Neuron (in vitro differentiated cells): Measurements from ENCODE around the gene MOGAT3.

Source experiments
- H2AFZ ChIP-seq: one replicate; pipeline ENCODE4 v1.6.1; 2013; ENCODE audit warnings: low read depth, mild to moderate bottlenecking, inconsistent platforms, low read length, moderate library complexity
- H3K27me3 ChIP-seq: one replicate; pipeline ENCODE4 v1.6.1; 2013; ENCODE audit warnings: low read length; ENCODE audit not compliant: insufficient read depth
- H3K36me3 ChIP-seq: one replicate; pipeline ENCODE4 v1.6.1; 2013; ENCODE audit warnings: low read length; ENCODE audit not compliant: insufficient read depth
- H3K4me1 ChIP-seq: one replicate; pipeline ENCODE4 v1.6.1; 2013; ENCODE audit warnings: low read length; ENCODE audit not compliant: insufficient read depth
- H3K4me3 ChIP-seq: 2 replicates; pipeline ENCODE4 v1.5.1; 2013; ENCODE audit warnings: mild to moderate bottlenecking, low read length, moderate library complexity
- H3K9me3 ChIP-seq: one replicate; pipeline ENCODE4 v1.6.1; 2013; ENCODE audit warnings: low read length

Gene MOGAT3

GRCh38 chr7:101185258-101185839 lies 15.5 kb downstream of the MOGAT3 start:
- no peaks in the 10 kb centered on the region for H3K4me1 ChIP-seq
- no peak overlapping the region for H2AFZ ChIP-seq
- no peak overlapping the region for H3K4me3 ChIP-seq
- peaks cover 6% of the 10 kb centered on the region for H3K27me3 ChIP-seq
- H3K9me3 ChIP-seq, result no peaks in the 10 kb centered on the region
- H3K36me3 ChIP-seq, result no peaks in the 10 kb centered on the region

- Histone ChIP-seq H3K36me3 (no peaks in the 10 kb centered on the region), H2AFZ (peak within 1 kb of the TSS; percentile 94), H3K4me3 (peak within 1 kb of the TSS; percentile 48), H3K9me3 (no peaks in the 10 kb centered on the region), H3K4me1 (peaks cover 7% of the 10 kb centered on the region), H3K27me3 (peaks cover 10% of the 10 kb centered on the region)
Observed at GRCh38 chr7:101180130-101180755, 20.6 kb downstream of the MOGAT3 start, which contains the start of gene NAT16. Gene NAT16 (minus strand): TSS chr7:101180293. CDS start chr7:101174807, 5,486 bp downstream.

GRCh38 chr7:101179713-101180112 lies 21.1 kb downstream of the MOGAT3 start:
- peak overlapping the region; percentile 48 for H3K4me3 ChIP-seq
- H3K27me3 ChIP-seq, result peaks cover 10% of the 10 kb centered on the region
- peaks cover 7% of the 10 kb centered on the region for H3K4me1 ChIP-seq

GRCh38 chr7:101179117-101179516 lies 21.7 kb downstream of the MOGAT3 start:
- Histone ChIP-seq H3K4me3 (peak overlapping the region; percentile 48), H2AFZ (peak overlapping the region; percentile 72), H3K9me3 (peaks cover 4% of the 10 kb centered on the region), H3K36me3 (no peaks in the 10 kb centered on the region), H3K4me1 (peaks cover 7% of the 10 kb centered on the region), H3K27me3 (peaks cover 15% of the 10 kb centered on the region)

More at GRCh38 chr7:101179713-101180112, 21.1 kb downstream of the MOGAT3 start:
- Histone ChIP-seq H3K36me3 (no peaks in the 10 kb centered on the region), H2AFZ (peak overlapping the region; percentile 94), H3K9me3 (no peaks in the 10 kb centered on the region)

GRCh38 chr7:101177644-101178043 lies 23.2 kb downstream of the MOGAT3 start:
- H3K36me3 ChIP-seq, result no peaks in the 10 kb centered on the region
- peaks cover 30% of the 10 kb centered on the region for H3K27me3 ChIP-seq
- H2AFZ ChIP-seq, result no peak overlapping the region

GRCh38 chr7:101175664-101176063 lies 25.2 kb downstream of the MOGAT3 start:
- Histone ChIP-seq H3K4me1 (peaks cover 23% of the 10 kb centered on the region), H3K36me3 (no peaks in the 10 kb centered on the region), H3K4me3 (no peak overlapping the region), H2AFZ (no peak overlapping the region), H3K27me3 (peaks cover 46% of the 10 kb centered on the region), H3K9me3 (peaks cover 4% of the 10 kb centered on the region)

More at GRCh38 chr7:101177644-101178043, 23.2 kb downstream of the MOGAT3 start:
- Histone ChIP-seq H3K9me3 (peaks cover 4% of the 10 kb centered on the region), H3K4me3 (no peak overlapping the region), H3K4me1 (peaks cover 14% of the 10 kb centered on the region)

GRCh38 chr7:101174322-101174854 lies 26.4 kb downstream of the MOGAT3 start:
- peaks cover 51% of the 10 kb centered on the region for H3K27me3 ChIP-seq
- no peaks in the 10 kb centered on the region for H3K36me3 ChIP-seq
- no peak overlapping the region for H2AFZ ChIP-seq
- peaks cover 4% of the 10 kb centered on the region for H3K9me3 ChIP-seq
- no peak overlapping the region for H3K4me3 ChIP-seq
- peaks cover 18% of the 10 kb centered on the region for H3K4me1 ChIP-seq

GRCh38 chr7:101173752-101174244 lies 27.0 kb downstream of the MOGAT3 start:
- H3K27me3 ChIP-seq, result peaks cover 55% of the 10 kb centered on the region
- peaks cover 22% of the 10 kb centered on the region for H3K4me1 ChIP-seq
- no peaks in the 10 kb centered on the region for H3K36me3 ChIP-seq
- peaks cover 4% of the 10 kb centered on the region for H3K9me3 ChIP-seq
- no peak overlapping the region for H3K4me3 ChIP-seq
- H2AFZ ChIP-seq, result no peak overlapping the region

- Histone ChIP-seq H3K9me3 (peaks cover 4% of the 10 kb centered on the region), H3K27me3 (peaks cover 62% of the 10 kb centered on the region), H2AFZ (no peak overlapping the region), H3K4me3 (no peak overlapping the region), H3K36me3 (no peaks in the 10 kb centered on the region), H3K4me1 (peaks cover 27% of the 10 kb centered on the region)
Observed at GRCh38 chr7:101172854-101173751, 27.7 kb downstream of the MOGAT3 start.

- Histone ChIP-seq H3K4me1 (peaks cover 36% of the 10 kb centered on the region), H3K4me3 (no peak overlapping the region), H2AFZ (no peak overlapping the region), H3K27me3 (peaks cover 71% of the 10 kb centered on the region), H3K9me3 (peaks cover 4% of the 10 kb centered on the region), H3K36me3 (no peaks in the 10 kb centered on the region)
Observed at GRCh38 chr7:101172005-101172853, 28.6 kb downstream of the MOGAT3 start.

GRCh38 chr7:101171442-101171837 lies 29.4 kb downstream of the MOGAT3 start:
- H3K36me3 ChIP-seq, result no peaks in the 10 kb centered on the region
- peaks cover 75% of the 10 kb centered on the region for H3K27me3 ChIP-seq
- no peak overlapping the region for H2AFZ ChIP-seq
- no peak overlapping the region for H3K4me3 ChIP-seq
- H3K9me3 ChIP-seq, result peaks cover 4% of the 10 kb centered on the region
- peaks cover 42% of the 10 kb centered on the region for H3K4me1 ChIP-seq
